ENCODE data around the gene MSI2. TPM values are rescaled to one million over a fixed set of nuclear protein-coding genes. Genes with fewer than 3 reads are reported as not detected.

The MSI2 gene
- total RNA-seq, 1 donor from 2014 or later, result 67.9 TPM

GRCh38 chr17:57561072-57561861 lies 304.9 kb downstream of the MSI2 start:
- Mint-ChIP-seq H3K4me3 (ENCODE audit: unreplicated experiment) (no peak overlapping the region), H3K27ac (ENCODE audit: unreplicated experiment) (no peak overlapping the region), H3K4me1 (ENCODE audit: low read depth, unreplicated experiment) (peaks cover 15% of the 10 kb centered on the region), H3K9me3 (ENCODE audit: unreplicated experiment) (no peaks in the 10 kb centered on the region), H3K36me3 (ENCODE audit: low read depth, unreplicated experiment) (peaks cover 8% of the 10 kb centered on the region), H3K27me3 (ENCODE audit: low read depth, unreplicated experiment) (no peaks in the 10 kb centered on the region)
- H2AFZ ChIP-seq (ENCODE audit: low read depth, low read length), result no peak overlapping the region
- H3K27ac ChIP-seq (ENCODE audit: low read depth, low read length), result no peak overlapping the region
- H3K4me1 ChIP-seq (ENCODE audit: insufficient read depth, low read length), result peaks cover 15% of the 10 kb centered on the region
- H3K79me2 ChIP-seq (ENCODE audit: insufficient read depth, low read length), result no peaks in the 10 kb centered on the region
- peaks cover 21% of the 10 kb centered on the region for H4K20me1 ChIP-seq (ENCODE audit: insufficient read depth, low read length)
- H3K27me3 ChIP-seq (ENCODE audit: insufficient read depth, low read length), result no peaks in the 10 kb centered on the region
- no peaks in the 10 kb centered on the region for H3K9me3 ChIP-seq (ENCODE audit: insufficient read depth, low read depth, low read length)
- no peak overlapping the region for H3K9ac ChIP-seq (ENCODE audit: low read length)
- no peak for TF ChIP-seq CTCF (IDR thresholded peaks at IDR 0.05; ENCODE audit: insufficient read depth, low read depth, low read length)
- TF ChIP-seq EZH2 (IDR thresholded peaks at IDR 0.05; ENCODE audit: insufficient read depth, low read length), result no peak
- no peak overlapping the region for H3K4me3 ChIP-seq (ENCODE audit: insufficient read depth, low read depth, low read length)
- FAIRE-seq (no peak), DNase-seq (ENCODE audit: low read depth) (no peak)
- H3K36me3 ChIP-seq (ENCODE audit: insufficient read depth, low read length), result no peaks in the 10 kb centered on the region
- no peak overlapping the region for H3K4me2 ChIP-seq (ENCODE audit: low read length)

- Histone ChIP-seq H3K9me3 (ENCODE audit: insufficient read depth, low read depth, low read length) (no peaks in the 10 kb centered on the region), H3K27me3 (ENCODE audit: insufficient read depth, low read length) (no peaks in the 10 kb centered on the region), H4K20me1 (ENCODE audit: insufficient read depth, low read length) (peaks cover 18% of the 10 kb centered on the region), H3K79me2 (ENCODE audit: insufficient read depth, low read length) (no peaks in the 10 kb centered on the region), H3K4me1 (ENCODE audit: insufficient read depth, low read length) (peaks cover 14% of the 10 kb centered on the region), H3K4me3 (ENCODE audit: insufficient read depth, low read depth, low read length) (no peak overlapping the region), H3K4me2 (ENCODE audit: low read length) (no peak overlapping the region), H2AFZ (ENCODE audit: low read depth, low read length) (no peak overlapping the region), H3K9ac (ENCODE audit: low read length) (no peak overlapping the region), H3K36me3 (ENCODE audit: insufficient read depth, low read length) (no peaks in the 10 kb centered on the region), H3K27ac (ENCODE audit: low read depth, low read length) (no peak overlapping the region)
- no peaks in the 10 kb centered on the region for H3K9me3 Mint-ChIP-seq (ENCODE audit: unreplicated experiment)
- FAIRE-seq, result no peak
- H3K27me3 Mint-ChIP-seq (ENCODE audit: low read depth, unreplicated experiment), result no peaks in the 10 kb centered on the region
- TF ChIP-seq EZH2 (IDR thresholded peaks at IDR 0.05; ENCODE audit: insufficient read depth, low read length) (no peak), CTCF (IDR thresholded peaks at IDR 0.05; ENCODE audit: insufficient read depth, low read depth, low read length) (no peak)
- no peak overlapping the region for H3K27ac Mint-ChIP-seq (ENCODE audit: unreplicated experiment)
- DNase-seq (ENCODE audit: low read depth), result no peak
- H3K4me3 Mint-ChIP-seq (ENCODE audit: unreplicated experiment), result no peak overlapping the region
- H3K4me1 Mint-ChIP-seq (ENCODE audit: low read depth, unreplicated experiment), result peaks cover 15% of the 10 kb centered on the region
- H3K36me3 Mint-ChIP-seq (ENCODE audit: low read depth, unreplicated experiment), result peaks cover 11% of the 10 kb centered on the region
These were observed 305.9 kb downstream of the MSI2 start for GRCh38 chr17:57562184-57562698.

- peaks cover 5% of the 10 kb centered on the region for H3K4me1 Mint-ChIP-seq (ENCODE audit: low read depth, unreplicated experiment)
- H3K27ac ChIP-seq (ENCODE audit: low read depth, low read length), result no peak overlapping the region
- FAIRE-seq, result no peak
These were observed 307.6 kb downstream of the MSI2 start for GRCh38 chr17:57563958-57564357.

More at GRCh38 chr17:57563958-57564357, 307.6 kb downstream of the MSI2 start:
- H3K9me3 ChIP-seq (ENCODE audit: insufficient read depth, low read depth, low read length), result no peaks in the 10 kb centered on the region
- H3K4me1 ChIP-seq (ENCODE audit: insufficient read depth, low read length), result no peaks in the 10 kb centered on the region
- Mint-ChIP-seq H3K36me3 (ENCODE audit: low read depth, unreplicated experiment) (peaks cover 13% of the 10 kb centered on the region), H3K27me3 (ENCODE audit: low read depth, unreplicated experiment) (no peaks in the 10 kb centered on the region), H3K4me3 (ENCODE audit: unreplicated experiment) (no peak overlapping the region), H3K27ac (ENCODE audit: unreplicated experiment) (no peak overlapping the region), H3K9me3 (ENCODE audit: unreplicated experiment) (no peaks in the 10 kb centered on the region)
- TF ChIP-seq CTCF (IDR thresholded peaks at IDR 0.05; ENCODE audit: insufficient read depth, low read depth, low read length) (no peak), EZH2 (IDR thresholded peaks at IDR 0.05; ENCODE audit: insufficient read depth, low read length) (no peak)
- H2AFZ ChIP-seq (ENCODE audit: low read depth, low read length), result no peak overlapping the region
- H3K9ac ChIP-seq (ENCODE audit: low read length), result no peak overlapping the region
- H3K27me3 ChIP-seq (ENCODE audit: insufficient read depth, low read length), result no peaks in the 10 kb centered on the region
- H3K79me2 ChIP-seq (ENCODE audit: insufficient read depth, low read length), result no peaks in the 10 kb centered on the region
- DNase-seq (ENCODE audit: low read depth), result no peak
- no peak overlapping the region for H3K4me3 ChIP-seq (ENCODE audit: insufficient read depth, low read depth, low read length)
- H3K4me2 ChIP-seq (ENCODE audit: low read length), result no peak overlapping the region
- no peaks in the 10 kb centered on the region for H3K36me3 ChIP-seq (ENCODE audit: insufficient read depth, low read length)
- H4K20me1 ChIP-seq (ENCODE audit: insufficient read depth, low read length), result peaks cover 14% of the 10 kb centered on the region
